Activated CD4-positive, alpha-beta memory T cell treated with anti-CD3 and anti-CD28 coated beads, Interleukin-2, amount 10 ng/mL, durations not matched to agents 7 days and 5 days (primary cell): ENCODE results near the gene C12orf54. TPM values are rescaled to one million over a fixed set of nuclear protein-coding genes. Genes with fewer than 3 reads are reported as not detected.
"Not testable (repeated sequence)": the region's sequence is repeated elsewhere in the genome, so short reads cannot be mapped to it uniquely, and the experiment has no call there.

Experiments
- CTCF ChIA-PET: fragments of 350-600 bp; sonication (Branson Sonifier 250); formaldehyde crosslinking; loops from one replicate; lab custom pipeline; 2021; ENCODE audit warnings: antibody characterized with exemption, inconsistent platforms; lab: Charles Lee
- POLR2A ChIA-PET: fragments of 350-600 bp; sonication (Branson Sonifier 250); formaldehyde crosslinking; loops from one replicate; lab custom pipeline; 2021; ENCODE audit warnings: antibody characterized with exemption; lab: Charles Lee
- DNase-seq: peaks from one replicate; pipeline ENCODE4 v3.0.0-alpha.2; 2020
- H3K27ac Mint-ChIP-seq: one replicate; pipeline ENCODE4 v1.8.0; 2021; ENCODE audit warnings: mild to moderate bottlenecking, mixed read lengths
- H3K27me3 Mint-ChIP-seq: one replicate; pipeline ENCODE4 v1.8.0; 2021; ENCODE audit warnings: mixed read lengths
- H3K36me3 Mint-ChIP-seq: one replicate; pipeline ENCODE4 v1.8.0; 2021; ENCODE audit warnings: low read depth, mixed read lengths
- H3K4me1 Mint-ChIP-seq: one replicate; pipeline ENCODE4 v1.8.0; 2021; ENCODE audit warnings: mixed read lengths
- H3K4me3 Mint-ChIP-seq: one replicate; pipeline ENCODE4 v1.8.0; 2021; ENCODE audit warnings: mild to moderate bottlenecking, mixed read lengths
- H3K9me3 Mint-ChIP-seq: one replicate; pipeline ENCODE4 v1.8.0; 2021; ENCODE audit warnings: mixed read lengths
- total RNA-seq, 2 experiments: library from RNA; stranded (reverse); gene quantifications; one replicate each; pipeline ENCODE4 v1.2.3, GENCODE V29; 2021

Gene C12orf54
- total RNA-seq, 2 experiments from 2014 or later: not detected

DNA sequence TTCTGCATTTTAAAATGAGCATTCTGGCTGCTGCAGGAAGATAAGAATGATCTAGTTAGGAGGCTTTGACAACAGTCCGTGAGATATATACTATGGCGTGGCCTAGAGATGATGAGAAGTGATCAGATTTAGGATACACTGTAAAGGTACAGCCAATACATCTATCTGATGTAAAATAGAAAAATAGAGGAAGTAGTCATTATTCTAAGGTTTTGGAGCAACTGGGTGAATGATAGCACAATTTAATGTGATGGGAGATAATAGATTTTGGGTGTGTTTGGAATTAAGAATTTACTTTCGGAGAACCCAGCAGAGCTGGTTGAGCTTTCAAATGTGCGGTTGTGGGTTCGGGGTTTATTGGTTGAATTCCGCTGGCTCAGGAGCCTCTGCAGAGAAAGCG is 10.0 kb upstream of the C12orf54 start, which contains the start of gene ANP32D:
ANP32D (plus strand) TSS at position 301 of the 400 bp plus-strand sequence. CDS start 106 bp downstream, outside the sequence.
- H3K36me3 Mint-ChIP-seq: no peaks in the 10 kb centered on the region
- H3K27me3 Mint-ChIP-seq: peaks cover 9% of the 10 kb centered on the region
- no peak for DNase-seq
- CTCF ChIA-PET: no interaction called here
- no peaks in the 10 kb centered on the region for H3K4me1 Mint-ChIP-seq
- no peak within 1 kb of the TSS for H3K4me3 Mint-ChIP-seq
- no peak within 1 kb of the TSS for H3K27ac Mint-ChIP-seq
- H3K9me3 Mint-ChIP-seq: peaks cover 21% of the 10 kb centered on the region
- POLR2A ChIA-PET: no interaction called here

DNA sequence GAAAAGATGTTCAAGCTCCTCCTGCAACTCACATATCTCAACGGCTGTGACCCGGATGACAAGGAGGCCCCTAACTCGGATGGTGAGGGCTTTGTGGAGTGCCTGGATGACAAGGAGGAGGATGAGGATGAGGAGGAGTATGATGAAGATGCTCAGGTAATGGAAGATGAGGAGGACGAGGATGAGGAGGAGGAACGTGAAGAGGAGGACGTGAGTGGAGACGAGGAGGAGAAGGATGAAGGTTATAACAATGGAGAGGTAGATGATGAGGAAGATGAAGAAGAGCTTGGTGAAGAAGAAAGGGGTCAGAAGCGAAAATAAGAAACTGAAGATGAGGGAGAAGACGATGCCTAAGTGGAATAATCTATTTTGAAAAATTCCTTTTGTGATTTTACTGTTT is 9.2 kb upstream of the C12orf54 start:
- no peaks in the 10 kb centered on the region for H3K36me3 Mint-ChIP-seq

GRCh38 chr12:48474497-48474896 is 7.8 kb upstream of the C12orf54 start:
- H3K36me3 Mint-ChIP-seq, H3K27ac Mint-ChIP-seq, POLR2A ChIA-PET, H3K4me1 Mint-ChIP-seq, CTCF ChIA-PET, DNase-seq, H3K4me3 Mint-ChIP-seq: not testable (repeated sequence)
- peaks cover 12% of the 10 kb centered on the region for H3K27me3 Mint-ChIP-seq
- H3K9me3 Mint-ChIP-seq: peaks cover 14% of the 10 kb centered on the region

More for the DNA sequence above, 9.2 kb upstream of the C12orf54 start:
- no peak for DNase-seq
- Mint-ChIP-seq H3K27me3 (peaks cover 12% of the 10 kb centered on the region), H3K4me3 (no peak overlapping the region), H3K4me1 (no peaks in the 10 kb centered on the region), H3K27ac (no peak overlapping the region), H3K9me3 (peaks cover 21% of the 10 kb centered on the region)
- ChIA-PET POLR2A (no interaction called here), CTCF (no interaction called here)

DNA sequence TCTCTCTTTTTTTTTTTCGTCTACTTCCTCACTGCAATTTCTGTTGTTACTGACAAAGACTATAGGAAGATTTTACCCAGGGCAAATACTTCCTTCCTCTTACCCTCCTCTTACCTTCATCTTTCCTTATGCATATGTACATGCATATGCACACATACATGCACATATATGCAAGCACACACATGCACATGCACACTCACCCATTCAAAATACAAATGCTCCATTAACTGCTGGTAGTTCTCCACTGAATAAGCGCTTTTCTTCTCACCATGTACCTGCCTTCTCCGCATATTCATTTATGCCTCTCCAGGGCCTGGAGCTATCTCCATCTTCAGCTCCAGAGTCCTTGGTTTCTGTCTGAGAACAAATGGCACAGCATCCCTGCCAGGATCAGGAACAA is 632 bp downstream of the C12orf54 start:
- H3K27me3 Mint-ChIP-seq: peaks cover 5% of the 10 kb centered on the region
- peaks cover 4% of the 10 kb centered on the region for H3K9me3 Mint-ChIP-seq
- POLR2A ChIA-PET: no interaction called here
- no peaks in the 10 kb centered on the region for H3K36me3 Mint-ChIP-seq
- no peak for DNase-seq
- H3K27ac Mint-ChIP-seq: no peak overlapping the region
- CTCF ChIA-PET: no interaction called here
- no peak overlapping the region for H3K4me3 Mint-ChIP-seq
- H3K4me1 Mint-ChIP-seq: no peaks in the 10 kb centered on the region

GRCh38 chr12:48486261-48486660 is 4.0 kb downstream of the C12orf54 start:
- Mint-ChIP-seq H3K27me3 (peaks cover 3% of the 10 kb centered on the region), H3K36me3 (no peaks in the 10 kb centered on the region), H3K9me3 (no peaks in the 10 kb centered on the region), H3K27ac (no peak overlapping the region), H3K4me3 (no peak overlapping the region), H3K4me1 (no peaks in the 10 kb centered on the region)
- ChIA-PET CTCF (no interaction called here), POLR2A (no interaction called here)
- DNase-seq: no peak

- DNase-seq: no peak
- Mint-ChIP-seq H3K9me3 (no peaks in the 10 kb centered on the region), H3K4me1 (no peaks in the 10 kb centered on the region), H3K27me3 (peaks cover 3% of the 10 kb centered on the region), H3K4me3 (no peak overlapping the region), H3K27ac (no peak overlapping the region), H3K36me3 (no peaks in the 10 kb centered on the region)
- POLR2A ChIA-PET: no interaction called here
- CTCF ChIA-PET: no interaction called here
These were observed 4.4 kb downstream of the C12orf54 start for GRCh38 chr12:48486679-48487078.

DNA sequence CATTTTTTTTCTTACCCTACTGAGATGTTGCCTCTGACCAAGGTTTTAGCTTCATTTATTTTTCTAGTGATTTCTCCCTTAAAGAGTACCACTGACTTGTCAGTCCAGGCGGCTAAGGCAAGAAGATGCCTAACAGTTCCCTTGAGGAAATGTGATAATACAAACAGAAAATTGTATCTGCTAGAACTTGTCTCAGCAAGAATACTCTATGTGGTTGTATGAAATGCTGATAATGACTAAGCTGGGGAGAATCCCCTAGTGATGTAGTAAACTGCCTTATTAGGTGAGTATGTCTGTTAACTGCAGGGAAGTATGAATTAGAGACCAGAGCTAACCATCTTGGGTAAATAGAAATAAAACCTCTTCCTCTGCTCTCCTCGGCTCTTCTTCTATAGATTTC is 6.7 kb downstream of the C12orf54 start:
- CTCF ChIA-PET: no interaction called here
- POLR2A ChIA-PET: interaction anchor here (0.6 kb wide), 1 partner anchor 292 kb away, joined by 3 read pairs; no protein-coding TSS in a partner anchor
- Mint-ChIP-seq H3K27ac (no peak overlapping the region), H3K36me3 (no peaks in the 10 kb centered on the region), H3K27me3 (peaks cover 3% of the 10 kb centered on the region), H3K4me1 (no peaks in the 10 kb centered on the region), H3K4me3 (no peak overlapping the region), H3K9me3 (no peaks in the 10 kb centered on the region)
- DNase-seq: no peak

- H3K27ac Mint-ChIP-seq, H3K36me3 Mint-ChIP-seq, H3K27me3 Mint-ChIP-seq, H3K4me3 Mint-ChIP-seq, H3K9me3 Mint-ChIP-seq, CTCF ChIA-PET, DNase-seq, H3K4me1 Mint-ChIP-seq: not testable (repeated sequence)
- POLR2A ChIA-PET: interaction anchor here (0.6 kb wide), 1 partner anchor 292 kb away, joined by 3 read pairs; no protein-coding TSS in a partner anchor
These were observed 7.2 kb downstream of the C12orf54 start for GRCh38 chr12:48489456-48489855.

DNA sequence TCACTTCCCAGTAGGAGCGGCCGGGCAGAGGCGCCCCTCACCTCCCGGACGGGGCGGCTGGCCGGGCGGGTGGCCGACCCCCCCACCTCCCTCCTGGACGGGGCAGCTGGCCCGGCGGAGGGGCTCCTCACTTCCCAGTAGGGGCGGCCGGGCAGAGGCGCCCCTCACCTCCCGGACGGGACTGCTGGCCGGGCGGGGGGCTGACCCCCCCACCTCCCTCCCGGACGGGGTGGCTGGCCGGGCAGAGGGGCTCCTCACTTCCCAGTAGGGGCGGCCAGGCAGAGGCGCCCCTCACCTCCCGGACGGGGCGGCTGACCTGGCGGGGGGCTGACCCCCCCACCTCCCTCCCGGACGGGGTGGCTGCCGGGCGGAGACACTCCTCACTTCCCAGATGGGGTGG is 18.0 kb downstream of the C12orf54 start:
- H3K4me1 Mint-ChIP-seq, POLR2A ChIA-PET, DNase-seq, H3K4me3 Mint-ChIP-seq, H3K36me3 Mint-ChIP-seq, CTCF ChIA-PET, H3K9me3 Mint-ChIP-seq, H3K27ac Mint-ChIP-seq: not testable (repeated sequence)
- peaks cover 10% of the 10 kb centered on the region for H3K27me3 Mint-ChIP-seq

GRCh38 chr12:48506836-48507235 is 24.5 kb downstream of the C12orf54 start:
- H3K9me3 Mint-ChIP-seq, H3K4me3 Mint-ChIP-seq, H3K27ac Mint-ChIP-seq, CTCF ChIA-PET, H3K36me3 Mint-ChIP-seq, DNase-seq, H3K4me1 Mint-ChIP-seq, POLR2A ChIA-PET: not testable (repeated sequence)
- H3K27me3 Mint-ChIP-seq: peaks cover 20% of the 10 kb centered on the region

DNA sequence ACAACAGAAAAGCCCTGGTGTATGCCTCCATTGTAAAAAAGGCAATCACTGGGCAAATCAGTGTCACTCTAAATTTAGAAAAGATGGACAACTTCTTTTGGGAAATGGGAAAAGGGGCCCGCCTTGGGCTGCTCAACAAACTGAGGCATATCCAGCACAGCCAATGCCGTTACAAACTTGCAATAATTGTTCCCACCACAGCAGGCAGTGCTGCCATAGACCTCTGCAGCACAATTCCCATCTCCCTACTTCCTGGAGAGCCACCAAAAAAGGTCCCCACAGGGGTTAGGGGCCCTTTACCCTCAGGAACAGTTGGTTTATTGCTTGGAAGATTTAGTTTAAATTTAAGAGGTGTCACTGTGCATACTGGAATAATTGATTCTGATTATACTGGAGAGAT is 26.7 kb downstream of the C12orf54 start:
- Mint-ChIP-seq H3K27me3 (peaks cover 18% of the 10 kb centered on the region), H3K4me1 (no peaks in the 10 kb centered on the region), H3K36me3 (no peaks in the 10 kb centered on the region), H3K9me3 (no peaks in the 10 kb centered on the region), H3K27ac (no peak overlapping the region), H3K4me3 (no peak overlapping the region)
- CTCF ChIA-PET: no interaction called here
- POLR2A ChIA-PET: no interaction called here
- no peak for DNase-seq

DNA sequence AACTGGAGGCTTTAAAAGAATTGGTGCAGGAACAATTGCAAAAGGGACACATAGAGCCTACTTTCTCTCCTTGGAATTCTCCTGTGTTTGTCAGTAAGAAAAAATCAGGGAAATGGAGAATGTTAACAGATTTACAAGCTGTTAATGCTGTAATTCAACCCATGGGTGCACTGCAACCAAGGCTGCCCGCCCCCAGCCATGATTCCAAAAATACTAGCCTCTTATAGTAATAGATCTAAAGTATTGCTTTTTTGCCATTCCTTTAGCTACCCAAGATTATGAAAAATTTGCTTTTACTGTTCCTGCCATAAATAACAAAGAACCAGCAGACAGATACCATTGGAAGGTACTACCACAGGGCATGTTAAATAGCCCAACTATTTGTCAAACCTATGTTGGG is 27.8 kb downstream of the C12orf54 start:
- Mint-ChIP-seq H3K4me3 (no peak overlapping the region), H3K9me3 (no peaks in the 10 kb centered on the region), H3K27ac (no peak overlapping the region), H3K36me3 (no peaks in the 10 kb centered on the region), H3K27me3 (peaks cover 14% of the 10 kb centered on the region), H3K4me1 (no peaks in the 10 kb centered on the region)
- no peak for DNase-seq
- ChIA-PET CTCF (no interaction called here), POLR2A (no interaction called here)

- Mint-ChIP-seq H3K27ac (no peak overlapping the region), H3K27me3 (peaks cover 7% of the 10 kb centered on the region), H3K4me3 (no peak overlapping the region), H3K9me3 (no peaks in the 10 kb centered on the region), H3K4me1 (no peaks in the 10 kb centered on the region), H3K36me3 (no peaks in the 10 kb centered on the region)
- ChIA-PET CTCF (no interaction called here), POLR2A (no interaction called here)
- no peak for DNase-seq
These were observed 30.6 kb downstream of the C12orf54 start for GRCh38 chr12:48512855-48513254.

- CTCF ChIA-PET: no interaction called here
- DNase-seq: no peak
- H3K27me3 Mint-ChIP-seq: peaks cover 6% of the 10 kb centered on the region
- H3K4me1 Mint-ChIP-seq: no peaks in the 10 kb centered on the region
- POLR2A ChIA-PET: no interaction called here
- no peaks in the 10 kb centered on the region for H3K9me3 Mint-ChIP-seq
- H3K4me3 Mint-ChIP-seq: no peak overlapping the region
- H3K27ac Mint-ChIP-seq: no peak overlapping the region
- H3K36me3 Mint-ChIP-seq: no peaks in the 10 kb centered on the region
These were observed 32.4 kb downstream of the C12orf54 start for GRCh38 chr12:48514728-48515127.
